Progenitor cell of endocrine pancreas (in vitro differentiated cells): ENCODE measurements around the gene AQP7. TPM values are rescaled to one million over a fixed set of nuclear protein-coding genes. Genes with fewer than 3 reads are reported as not detected.

ENCODE experiments used
- DNase-seq: peaks from one replicate; pipeline ENCODE4 v3.0.0; 2021; ENCODE audit warnings: low spot score; ENCODE audit not compliant: unreplicated experiment
- H3K27ac Mint-ChIP-seq: 2 replicates; pipeline ENCODE4 v1.8.0; 2021; ENCODE audit warnings: mild to moderate bottlenecking, moderate library complexity, mixed read lengths
- H3K27me3 Mint-ChIP-seq: 2 replicates; pipeline ENCODE4 v1.8.0; 2021; ENCODE audit warnings: mixed read lengths
- H3K36me3 Mint-ChIP-seq: 2 replicates; pipeline ENCODE4 v1.8.0; 2022; ENCODE audit warnings: mixed read lengths; ENCODE audit not compliant: insufficient read depth
- H3K4me1 Mint-ChIP-seq: 2 replicates; pipeline ENCODE4 v1.8.0; 2021; ENCODE audit warnings: low read depth, mixed read lengths
- H3K4me3 Mint-ChIP-seq: 2 replicates; pipeline ENCODE4 v1.8.0; 2021; ENCODE audit warnings: low read depth, mild to moderate bottlenecking, moderate library complexity, mixed read lengths
- H3K9me3 Mint-ChIP-seq: 2 replicates; pipeline ENCODE4 v1.8.0; 2021; ENCODE audit warnings: low read depth, mixed read lengths
- CTCF ChIP-seq: fragments of 200-600 bp; sonication (generic); IDR thresholded peaks from one replicate; pipeline ENCODE4 v1.5.0; 2021; ENCODE audit warnings: antibody characterized with exemption, mild to moderate bottlenecking; ENCODE audit not compliant: unreplicated experiment
- total RNA-seq: library from RNA; stranded (reverse); gene quantifications from 2 replicates; pipeline ENCODE4 v1.2.1, GENCODE V29; 2021

AQP7 gene
- total RNA-seq, 1 donor from 2014 or later, result 3.3 TPM

DNA sequence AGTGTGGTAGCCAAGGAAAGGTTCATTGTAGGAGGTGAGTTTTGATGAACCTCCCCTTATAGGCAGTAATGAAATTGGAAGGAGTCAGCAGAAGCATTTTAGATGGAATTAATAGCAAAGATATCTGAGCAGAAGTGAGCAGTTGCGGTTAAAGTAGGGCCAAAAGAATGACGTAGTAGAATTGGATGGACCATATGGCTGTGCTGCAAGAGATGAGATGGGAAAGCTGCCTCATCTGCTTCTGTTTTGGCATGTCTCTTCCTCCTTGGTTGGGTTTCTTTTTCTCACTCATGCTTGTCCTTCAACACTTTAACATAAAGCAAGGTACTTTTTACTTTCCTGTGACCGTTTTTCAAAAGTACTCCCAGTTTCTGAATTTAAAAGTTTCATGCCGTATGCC is 55.8 kb downstream of the AQP7 start:
- H3K27ac Mint-ChIP-seq, result no peak overlapping the region
- no peaks in the 10 kb centered on the region for H3K9me3 Mint-ChIP-seq
- no peak for DNase-seq
- H3K4me3 Mint-ChIP-seq, result no peak overlapping the region
- H3K36me3 Mint-ChIP-seq, result peaks cover 35% of the 10 kb centered on the region
- H3K4me1 Mint-ChIP-seq, result no peaks in the 10 kb centered on the region
- H3K27me3 Mint-ChIP-seq, result no peaks in the 10 kb centered on the region
- no peak for TF ChIP-seq CTCF

DNA sequence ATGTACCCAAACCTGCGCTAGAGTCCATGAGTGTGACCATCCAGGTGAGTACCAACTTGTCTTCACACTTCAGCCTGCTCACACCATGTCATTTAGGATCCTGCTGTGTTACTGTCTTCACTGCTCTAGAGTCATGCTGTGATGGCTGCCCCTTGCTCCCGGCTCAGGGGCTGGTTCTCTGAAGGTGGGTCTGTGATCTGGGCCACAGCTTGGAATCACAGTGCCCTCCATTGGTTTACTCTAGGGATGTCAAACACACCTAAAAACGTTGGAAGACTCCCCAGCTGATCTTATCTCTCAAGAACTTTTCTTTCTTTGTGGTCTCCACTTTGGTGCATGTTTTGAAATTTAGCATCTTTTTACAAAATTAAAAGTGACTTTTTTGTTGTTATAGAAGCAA is 58.2 kb downstream of the AQP7 start:
- H3K4me3 Mint-ChIP-seq, result no peak overlapping the region
- no peaks in the 10 kb centered on the region for H3K4me1 Mint-ChIP-seq
- no peaks in the 10 kb centered on the region for H3K27me3 Mint-ChIP-seq
- no peak for TF ChIP-seq CTCF
- H3K27ac Mint-ChIP-seq, result peak overlapping the region; percentile 22
- H3K9me3 Mint-ChIP-seq, result peaks cover 13% of the 10 kb centered on the region
- DNase-seq, result no peak
- peaks cover 52% of the 10 kb centered on the region for H3K36me3 Mint-ChIP-seq

- DNase-seq, result no peak
- no peak overlapping the region for H3K27ac Mint-ChIP-seq
- no peak overlapping the region for H3K4me3 Mint-ChIP-seq
- H3K9me3 Mint-ChIP-seq, result peaks cover 18% of the 10 kb centered on the region
- peaks cover 40% of the 10 kb centered on the region for H3K36me3 Mint-ChIP-seq
- no peak for TF ChIP-seq CTCF
- H3K4me1 Mint-ChIP-seq, result no peaks in the 10 kb centered on the region
- H3K27me3 Mint-ChIP-seq, result no peaks in the 10 kb centered on the region
Observed at GRCh38 chr9:33341182-33341581, 61.2 kb downstream of the AQP7 start.

DNA sequence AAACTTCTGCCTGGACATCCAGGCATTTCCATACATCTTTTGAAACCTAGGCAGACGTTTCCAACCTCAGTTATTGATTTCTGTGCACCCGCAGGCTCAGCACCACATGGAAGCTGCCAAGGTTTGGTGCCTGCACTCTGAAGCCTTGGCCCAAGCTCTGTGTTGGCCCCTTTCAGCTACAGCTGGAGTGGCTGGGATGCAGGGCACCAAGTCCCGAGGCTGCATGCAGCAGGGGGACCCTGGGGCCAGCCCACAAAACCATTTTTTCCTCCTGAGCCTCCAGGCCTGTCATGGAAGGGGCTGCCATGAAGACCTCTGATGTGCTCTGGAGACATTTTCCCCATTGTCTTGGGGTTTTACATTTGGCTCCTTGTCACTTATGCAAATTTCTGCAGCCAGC is 62.2 kb downstream of the AQP7 start:
- no peak for DNase-seq
- H3K4me1 Mint-ChIP-seq, result no peaks in the 10 kb centered on the region
- no peak for TF ChIP-seq CTCF
- H3K4me3 Mint-ChIP-seq, result no peak overlapping the region
- H3K36me3 Mint-ChIP-seq, result peaks cover 39% of the 10 kb centered on the region
- H3K27me3 Mint-ChIP-seq, result no peaks in the 10 kb centered on the region
- peaks cover 18% of the 10 kb centered on the region for H3K9me3 Mint-ChIP-seq
- no peak overlapping the region for H3K27ac Mint-ChIP-seq

Other genes with a start within 250 kb of the AQP7 start
- gene B4GALT1, start 235.2 kb downstream of the AQP7 start, total RNA-seq, result 49.9 and 53.1 TPM in 2 replicates
- gene SPINK4, start 162.4 kb downstream of the AQP7 start, total RNA-seq, result 0.91 TPM in 1 of 2 replicates, not detected in the other
- 67.7 and 71.5 TPM in 2 replicates for gene BAG1, start 137.9 kb downstream of the AQP7 start, total RNA-seq
- 43.3 and 48.9 TPM in 2 replicates for gene CHMP5, start 137.5 kb downstream of the AQP7 start, total RNA-seq
- gene NFX1, start 112.1 kb downstream of the AQP7 start, total RNA-seq, result 29.4 and 32.0 TPM in 2 replicates
- 6.3 and 6.9 TPM in 2 replicates for gene AQP3, start 45.0 kb upstream of the AQP7 start, total RNA-seq
- 29.6 and 32.7 TPM in 2 replicates for gene NOL6, start 71.4 kb upstream of the AQP7 start, total RNA-seq
- 2.3 and 2.9 TPM in 2 replicates for gene ANKRD18B, start 121.7 kb upstream of the AQP7 start, total RNA-seq